B cell (primary cell): ENCODE results near the gene HOXD3. TPM values are rescaled to one million over a fixed set of nuclear protein-coding genes. Genes with fewer than 3 reads are reported as not detected.

Source experiments
- ATAC-seq: fragments of 200-7000 bp; cut with Tn5 transposase; one replicate; pipeline ENCODE4 v1.10.0; 2021; ENCODE audit warnings: low read depth, mild to moderate bottlenecking, moderate number of reproducible peaks, moderate library complexity
- CTCF ChIA-PET: fragments of 350-600 bp; sonication (Branson Sonifier 250); formaldehyde crosslinking; loops from one replicate; lab custom pipeline; 2021; ENCODE audit warnings: antibody characterized with exemption, inconsistent platforms; lab: Charles Lee
- POLR2A ChIA-PET: fragments of 350-600 bp; sonication (Branson Sonifier 250); formaldehyde crosslinking; loops from one replicate; lab custom pipeline; 2021; ENCODE audit warnings: antibody characterized with exemption; lab: Charles Lee
- DNase-seq: peaks from one replicate; pipeline ENCODE4 v3.0.0; 2013
- H2AFZ ChIP-seq: 2 replicates; pipeline ENCODE4 v1.6.1; 2012; ENCODE audit warnings: mild to moderate bottlenecking, low read depth, low read length; ENCODE audit not compliant: insufficient read depth, poor library complexity, severe bottlenecking
- H3K27ac ChIP-seq, 2 donors: 1 replicate in 1 of 2; 2 replicates in 1 of 2; pipeline ENCODE4 v1.5.1; 2012 to 2013; ENCODE audit warnings: low read length in 2 of 2, mild to moderate bottlenecking in 2 of 2, moderate library complexity in 1 of 2
- H3K27me3 ChIP-seq, 4 experiments: fragments of 200-600 bp in 1 of 4; sonication (generic) in 1 of 4; replicated peaks in 1 of 4; 1 replicate in 2 of 4; 2 replicates in 2 of 4; pipeline versions ENCODE4 v1.6.1 to v1.7.0; 2013 to 2016; ENCODE audit warnings: low read length in 3 of 4, mild to moderate bottlenecking in 2 of 4, mixed read lengths in 1 of 4, moderate library complexity in 1 of 4; ENCODE audit not compliant: insufficient read depth in 4 of 4, control insufficient read depth in 3 of 4; ENCODE audit errors: control extremely low read depth in 1 of 4
- H3K36me3 ChIP-seq, 2 experiments: replicated peaks in 1 of 2; 1 replicate in 1 of 2; 2 replicates in 1 of 2; pipeline versions ENCODE4 v1.6.1 to v1.7.1; 2013; ENCODE audit warnings: low read length in 1 of 2; ENCODE audit not compliant: insufficient read depth in 2 of 2, control insufficient read depth in 1 of 2; ENCODE audit errors: control extremely low read depth in 1 of 2, extremely low read depth in 1 of 2
- H3K4me1 ChIP-seq, 2 donors: fragments of 200-600 bp in 1 of 2; sonication (generic) in 1 of 2; 1 replicate in 1 of 2; 2 replicates in 1 of 2; pipeline versions ENCODE4 v1.5.1 to v1.6.1; 2013 to 2017; ENCODE audit warnings: low read length in 2 of 2; ENCODE audit not compliant: control insufficient read depth in 2 of 2, insufficient read depth in 2 of 2
- H3K4me2 ChIP-seq: replicated peaks from 2 replicates; pipeline ENCODE3; 2012; ENCODE audit warnings: mild to moderate bottlenecking, low read depth, low read length; ENCODE audit not compliant: poor library complexity, severe bottlenecking
- H3K4me3 ChIP-seq, 5 experiments: fragments of 200-600 bp in 1 of 5; sonication (generic) in 1 of 5; 1 replicate in 3 of 5; 2 replicates in 2 of 5; pipeline versions ENCODE4 v1.5.1 to v1.7.0; 2011 to 2016; ENCODE audit warnings: low read length in 4 of 5, mild to moderate bottlenecking in 4 of 5, low read depth in 2 of 5, control low read depth in 1 of 5, moderate library complexity in 1 of 5; ENCODE audit not compliant: insufficient read depth in 1 of 5; ENCODE audit errors: control extremely low read depth in 1 of 5, extremely low read depth in 1 of 5
- H3K79me2 ChIP-seq: fragments of 200-600 bp; sonication (generic); one replicate; pipeline ENCODE4 v1.6.0; 2016; ENCODE audit warnings: low read length; ENCODE audit not compliant: control insufficient read depth, insufficient read depth
- H3K9ac ChIP-seq: fragments of 200-600 bp; sonication (generic); 2 replicates; pipeline ENCODE4 v1.6.1; 2017; ENCODE audit warnings: mild to moderate bottlenecking, low read length, moderate library complexity
- H3K9me3 ChIP-seq, 3 donors: one replicate each; pipeline versions ENCODE4 v1.6.1 to v1.7.1; 2013; ENCODE audit warnings: low read length in 2 of 3; ENCODE audit not compliant: control insufficient read depth in 2 of 3, insufficient read depth in 1 of 3; ENCODE audit errors: control extremely low read depth in 1 of 3
- H4K20me1 ChIP-seq: 2 replicates; pipeline ENCODE4 v1.6.0; 2012; ENCODE audit warnings: mild to moderate bottlenecking, low read length; ENCODE audit not compliant: insufficient read depth, control insufficient read depth, poor library complexity, severe bottlenecking
- H3K27ac Mint-ChIP-seq: one replicate; pipeline ENCODE4 v1.8.0; 2021; ENCODE audit warnings: mixed read lengths
- H3K27me3 Mint-ChIP-seq: one replicate; pipeline ENCODE4 v1.8.0; 2021; ENCODE audit warnings: mixed read lengths
- H3K4me1 Mint-ChIP-seq: one replicate; pipeline ENCODE4 v1.8.0; 2021; ENCODE audit warnings: mixed read lengths
- H3K4me3 Mint-ChIP-seq: one replicate; pipeline ENCODE4 v1.8.0; 2021; ENCODE audit warnings: mixed read lengths
- H3K9me3 Mint-ChIP-seq: one replicate; pipeline ENCODE4 v1.8.0; 2022; ENCODE audit warnings: mixed read lengths; ENCODE audit not compliant: insufficient read depth
- CTCF ChIP-seq: fragments of 200-600 bp; IDR thresholded peaks from one replicate; pipeline ENCODE4 v1.8.0; 2022; ENCODE audit warnings: antibody characterized with exemption, mild to moderate bottlenecking
- EZH2 ChIP-seq: IDR thresholded peaks from 2 replicates; pipeline ENCODE4 v1.6.1; 2012; ENCODE audit warnings: borderline replicate concordance, low read depth, mild to moderate bottlenecking, moderate library complexity, low read length; ENCODE audit not compliant: insufficient read depth, poor library complexity, severe bottlenecking
- WGBS: methylation state at CpG from one replicate; pipeline ENCODE4 v1.1.5; 2013; ENCODE audit warnings: missing lambda C conversion rate; ENCODE audit not compliant: insufficient coverage; 5-methylcytosine and 5-hydroxymethylcytosine counted together
- intact Hi-C: fragments of 100-400 bp; cut with micrococcal nuclease; formaldehyde crosslinking; loops from one replicate; pipeline ENCODE4 v1.10.0; 2022
- polyA plus RNA-seq: library from polyadenylated mRNA; depleted of rRNA; stranded (reverse); fragments of >200 nt; gene quantifications from 2 replicates; pipeline ENCODE4 v1.2.3, GENCODE V29; 2012
- total RNA-seq, 2 donors: library from RNA; stranded (reverse); fragments of 120-200 nt in 1 of 2; gene quantifications; 1 replicate in 1 of 2; 2 replicates in 1 of 2; pipeline versions ENCODE4 v1.2.3 to v1.2.4, GENCODE V29; 2013 to 2022

The HOXD3 gene
- total and polyA plus RNA-seq, 2 donors (not counting 1 experiment from before 2014, with no cell fraction given) = not detected

- peaks cover 3 to 19% of the 10 kb centered on the region in 2 donors for H3K4me1 ChIP-seq
- ChIA-PET POLR2A (no interaction called here), CTCF (interaction anchor here (0.8 to 1.9 kb wide), 6 partner anchors 8 to 444 kb away, joined by 3 to 9 read pairs (median 3); no protein-coding TSS in a partner anchor)
- ATAC-seq (no peak), DNase-seq (no peak)
- H3K4me1 Mint-ChIP-seq = peaks cover 14% of the 10 kb centered on the region
- no peak overlapping the region for H3K4me3 ChIP-seq
- H3K27me3 Mint-ChIP-seq = peaks cover 76% of the 10 kb centered on the region
- peak overlapping the region; percentile 2 for H3K27ac Mint-ChIP-seq
- H3K9ac ChIP-seq = no peak overlapping the region
- peaks cover 0 to 51% (median 0%) of the 10 kb centered on the region in 3 donors for H3K9me3 ChIP-seq
- no peak overlapping the region for H3K4me2 ChIP-seq
- peaks cover 0 to 86% (median 65%) of the 10 kb centered on the region in 4 experiments for H3K27me3 ChIP-seq
- no peaks in the 10 kb centered on the region for H3K36me3 ChIP-seq
- peaks cover 4% of the 10 kb centered on the region for H3K9me3 Mint-ChIP-seq
- H4K20me1 ChIP-seq = no peaks in the 10 kb centered on the region
- H2AFZ ChIP-seq = no peak overlapping the region
- H3K4me3 Mint-ChIP-seq = no peak overlapping the region
- no peaks in the 10 kb centered on the region for H3K79me2 ChIP-seq
- intact Hi-C loops = no loop called here
- 29% methylated on average over 1 of the region's 7 CpGs for WGBS
- TF ChIP-seq EZH2 (no peak), CTCF (no peak)
- no peak overlapping the region for H3K27ac ChIP-seq
Measured at GRCh38 chr2:176110415-176111308, 46.4 kb upstream of the HOXD3 start.

GRCh38 chr2:176111309-176111663 lies 45.8 kb upstream of the HOXD3 start:
- TF ChIP-seq EZH2 (no peak), CTCF (peak; percentile 30)
- no peaks in the 10 kb centered on the region for H3K79me2 ChIP-seq
- no peaks in the 10 kb centered on the region for H3K36me3 ChIP-seq
- ATAC-seq (no peak), DNase-seq (peak; percentile 48)
- no peak overlapping the region for H3K4me2 ChIP-seq
- H3K9me3 ChIP-seq = peaks cover 0 to 52% (median 0%) of the 10 kb centered on the region in 3 donors
- CTCF ChIA-PET = interaction anchor here (0.8 to 1.9 kb wide), 4 partner anchors 9 to 443 kb away, joined by 3 to 9 read pairs (median 4); no protein-coding TSS in a partner anchor
- Mint-ChIP-seq H3K4me1 (peaks cover 8% of the 10 kb centered on the region), H3K27me3 (peaks cover 75% of the 10 kb centered on the region), H3K4me3 (no peak overlapping the region), H3K9me3 (peaks cover 4% of the 10 kb centered on the region), H3K27ac (peak overlapping the region; percentile 2)
- WGBS = 3% methylated on average over 15 of the region's 16 CpGs
- H3K9ac ChIP-seq = no peak overlapping the region
- H3K4me1 ChIP-seq = peaks cover 3 to 12% of the 10 kb centered on the region in 2 donors
- no peak overlapping the region for H3K27ac ChIP-seq
- peaks cover 0 to 86% (median 64%) of the 10 kb centered on the region in 4 experiments for H3K27me3 ChIP-seq
- H3K4me3 ChIP-seq = no peak overlapping the region
- H2AFZ ChIP-seq = no peak overlapping the region
- no peaks in the 10 kb centered on the region for H4K20me1 ChIP-seq
- POLR2A ChIA-PET = no interaction called here
- intact Hi-C loops = no loop called here
